Karpas-422 (cell line): ENCODE data around the gene C2CD4C. TPM values are rescaled to one million over a fixed set of nuclear protein-coding genes. Genes with fewer than 3 reads are reported as not detected.

Source experiments
- DNase-seq: peaks from one replicate; pipeline ENCODE4 v3.0.0-alpha.2; 2015
- H2AFZ ChIP-seq: fragments of 200-600 bp; sonication (generic); 2 replicates; pipeline ENCODE4 v1.6.1; 2014; ENCODE audit warnings: antibody characterized with exemption, low read length, mixed read lengths
- H3K27ac ChIP-seq: fragments of 200-600 bp; sonication (generic); 2 replicates; pipeline ENCODE4 v1.5.1; 2014; ENCODE audit warnings: mild to moderate bottlenecking, low read length, moderate library complexity
- H3K27me3 ChIP-seq: fragments of 200-600 bp; sonication (generic); 2 replicates; pipeline ENCODE4 v1.6.1; 2014; ENCODE audit warnings: low read length, mixed read lengths
- H3K36me3 ChIP-seq: fragments of 200-600 bp; sonication (generic); 2 replicates; pipeline ENCODE4 v1.6.1; 2014; ENCODE audit warnings: low read length, mixed read lengths; ENCODE audit not compliant: insufficient read depth
- H3K4me1 ChIP-seq: fragments of 200-600 bp; sonication (generic); 2 replicates; pipeline ENCODE4 v1.6.1; 2014; ENCODE audit warnings: mild to moderate bottlenecking, low read length, mixed read lengths
- H3K4me2 ChIP-seq: fragments of 200-600 bp; sonication (generic); 2 replicates; pipeline ENCODE4 v1.6.1; 2014; ENCODE audit warnings: low read length, low read depth, mild to moderate bottlenecking; ENCODE audit not compliant: poor library complexity, severe bottlenecking
- H3K4me3 ChIP-seq: fragments of 200-600 bp; sonication (generic); 2 replicates; pipeline ENCODE4 v1.5.1; 2014; ENCODE audit warnings: mild to moderate bottlenecking, antibody characterized with exemption, low read length, mixed read lengths
- H3K79me2 ChIP-seq: fragments of 200-600 bp; sonication (generic); 2 replicates; pipeline ENCODE4 v1.6.1; 2014; ENCODE audit warnings: mild to moderate bottlenecking, low read length, mixed read lengths
- H3K9ac ChIP-seq: fragments of 200-600 bp; sonication (generic); 2 replicates; pipeline ENCODE4 v1.6.0; 2014; ENCODE audit warnings: low read length
- H3K9me2 ChIP-seq: fragments of 200-600 bp; sonication (generic), shearing (Covaris generic); replicated peaks from 2 replicates; pipeline ENCODE4 v1.6.0; 2014; ENCODE audit warnings: mild to moderate bottlenecking, low read length, moderate library complexity; ENCODE audit not compliant: insufficient read depth
- H3K9me3 ChIP-seq: fragments of 300-700, 200-600 bp; sonication (generic); 2 replicates; pipeline ENCODE4 v1.6.1; 2014; ENCODE audit warnings: low read length, mixed read lengths
- H4K20me1 ChIP-seq: fragments of 200-600 bp; sonication (generic); 2 replicates; pipeline ENCODE4 v1.6.1; 2014; ENCODE audit warnings: mild to moderate bottlenecking, antibody characterized with exemption, low read length, low read depth; ENCODE audit not compliant: insufficient read depth
- total RNA-seq: library from RNA; depleted of rRNA; stranded (reverse); fragments of >200 nt; shearing (Covaris generic); gene quantifications from 2 replicates; pipeline ENCODE4 v1.2.3, GENCODE V29; 2014; ENCODE audit warnings: low replicate concordance

Gene C2CD4C
- total RNA-seq, 1 experiment from 2014 or later: not detected

GRCh38 chr19:441213-441836 is 32.4 kb upstream of the C2CD4C start:
- Histone ChIP-seq H4K20me1 (no peaks in the 10 kb centered on the region), H3K4me1 (no peaks in the 10 kb centered on the region), H3K9me2 (no peaks in the 10 kb centered on the region), H3K4me3 (no peak overlapping the region), H3K36me3 (no peaks in the 10 kb centered on the region), H3K27me3 (no peaks in the 10 kb centered on the region), H3K4me2 (no peak overlapping the region), H3K79me2 (no peaks in the 10 kb centered on the region), H3K27ac (no peak overlapping the region), H3K9me3 (no peaks in the 10 kb centered on the region), H2AFZ (no peak overlapping the region), H3K9ac (no peak overlapping the region)
- no peak for DNase-seq

DNA sequence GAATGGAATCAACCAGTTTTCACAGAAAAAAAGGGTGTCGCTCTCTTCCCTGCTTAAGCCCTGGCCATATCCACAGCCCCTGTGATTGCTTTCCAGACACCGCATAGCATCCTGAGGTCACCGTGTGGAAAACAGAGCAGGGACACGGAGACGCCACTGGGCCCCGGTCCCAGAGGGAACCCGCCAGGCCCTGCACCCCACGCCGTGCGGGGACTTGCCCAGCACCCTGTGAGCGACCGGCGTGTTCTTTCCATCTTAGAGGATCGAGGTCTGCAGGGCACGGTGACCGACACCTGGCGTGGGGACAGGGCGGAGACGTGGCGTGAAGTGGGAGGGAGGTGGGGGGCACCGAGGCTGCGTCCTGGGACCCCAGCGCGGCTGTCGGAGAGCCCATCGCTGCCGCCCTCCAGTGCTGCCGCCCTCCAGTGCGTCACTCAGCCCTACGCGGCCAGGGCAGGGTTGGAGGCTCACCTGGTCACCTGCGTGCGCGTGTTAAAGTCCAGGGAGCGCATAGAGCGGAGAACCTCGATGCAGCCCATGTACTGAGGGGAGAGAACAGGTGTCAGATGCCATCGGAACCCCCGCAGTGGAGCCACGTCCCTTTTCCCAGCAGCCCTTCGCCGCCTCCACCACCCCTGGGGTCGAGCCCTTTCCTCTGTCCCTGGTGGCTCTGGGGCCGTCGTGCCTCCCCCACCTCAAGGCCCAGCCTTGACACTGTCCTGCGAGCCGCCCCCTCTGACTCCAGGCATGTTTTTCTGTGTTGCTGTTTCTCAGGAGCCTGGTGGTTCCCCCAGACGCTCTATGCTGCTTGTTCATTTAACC is 31.7 kb upstream of the C2CD4C start:
- Histone ChIP-seq H3K4me3 (no peak overlapping the region), H3K4me2 (no peak overlapping the region), H2AFZ (no peak overlapping the region), H3K79me2 (no peaks in the 10 kb centered on the region), H3K36me3 (no peaks in the 10 kb centered on the region), H3K27ac (no peak overlapping the region), H3K9me2 (no peaks in the 10 kb centered on the region), H4K20me1 (no peaks in the 10 kb centered on the region), H3K9me3 (no peaks in the 10 kb centered on the region), H3K27me3 (no peaks in the 10 kb centered on the region), H3K4me1 (no peaks in the 10 kb centered on the region), H3K9ac (no peak overlapping the region)
- DNase-seq: no peak

- Histone ChIP-seq H3K4me1 (no peaks in the 10 kb centered on the region), H3K27ac (no peak overlapping the region), H3K79me2 (no peaks in the 10 kb centered on the region), H4K20me1 (no peaks in the 10 kb centered on the region), H3K4me2 (no peak overlapping the region), H3K4me3 (no peak overlapping the region), H3K9ac (no peak overlapping the region), H3K36me3 (no peaks in the 10 kb centered on the region), H3K27me3 (no peaks in the 10 kb centered on the region), H3K9me3 (no peaks in the 10 kb centered on the region), H2AFZ (no peak overlapping the region), H3K9me2 (no peaks in the 10 kb centered on the region)
- no peak for DNase-seq
Observed at GRCh38 chr19:439167-439900, 30.4 kb upstream of the C2CD4C start.

- H3K9me2 ChIP-seq: no peaks in the 10 kb centered on the region
- no peak for DNase-seq
- no peak overlapping the region for H3K4me2 ChIP-seq
- H4K20me1 ChIP-seq: no peaks in the 10 kb centered on the region
- H3K36me3 ChIP-seq: no peaks in the 10 kb centered on the region
- no peak overlapping the region for H2AFZ ChIP-seq
- no peaks in the 10 kb centered on the region for H3K27me3 ChIP-seq
- no peak overlapping the region for H3K4me3 ChIP-seq
- H3K79me2 ChIP-seq: no peaks in the 10 kb centered on the region
- no peak overlapping the region for H3K27ac ChIP-seq
- H3K4me1 ChIP-seq: no peaks in the 10 kb centered on the region
- no peak overlapping the region for H3K9ac ChIP-seq
- H3K9me3 ChIP-seq: no peaks in the 10 kb centered on the region
Observed at GRCh38 chr19:438416-438958, 29.5 kb upstream of the C2CD4C start.

GRCh38 chr19:437041-437440 is 28.1 kb upstream of the C2CD4C start:
- Histone ChIP-seq H3K9ac (no peak overlapping the region), H2AFZ (no peak overlapping the region), H3K4me3 (no peak overlapping the region), H3K9me3 (no peaks in the 10 kb centered on the region), H3K27me3 (no peaks in the 10 kb centered on the region), H3K27ac (no peak overlapping the region), H3K79me2 (no peaks in the 10 kb centered on the region), H3K4me1 (no peaks in the 10 kb centered on the region), H4K20me1 (no peaks in the 10 kb centered on the region), H3K36me3 (no peaks in the 10 kb centered on the region), H3K4me2 (no peak overlapping the region), H3K9me2 (no peaks in the 10 kb centered on the region)
- DNase-seq: no peak

GRCh38 chr19:436413-436950 is 27.5 kb upstream of the C2CD4C start:
- Histone ChIP-seq H3K9ac (no peak overlapping the region), H3K36me3 (no peaks in the 10 kb centered on the region), H3K27me3 (no peaks in the 10 kb centered on the region), H3K4me3 (no peak overlapping the region), H2AFZ (no peak overlapping the region), H4K20me1 (no peaks in the 10 kb centered on the region), H3K4me1 (no peaks in the 10 kb centered on the region), H3K9me2 (no peaks in the 10 kb centered on the region), H3K79me2 (no peaks in the 10 kb centered on the region), H3K27ac (no peak overlapping the region), H3K4me2 (no peak overlapping the region), H3K9me3 (no peaks in the 10 kb centered on the region)
- no peak for DNase-seq

GRCh38 chr19:435707-436412 is 26.9 kb upstream of the C2CD4C start:
- Histone ChIP-seq H4K20me1 (no peaks in the 10 kb centered on the region), H3K27me3 (no peaks in the 10 kb centered on the region), H3K27ac (no peak overlapping the region), H3K9me2 (no peaks in the 10 kb centered on the region), H3K4me1 (no peaks in the 10 kb centered on the region), H3K79me2 (no peaks in the 10 kb centered on the region), H3K4me2 (no peak overlapping the region), H3K9ac (no peak overlapping the region), H2AFZ (no peak overlapping the region), H3K9me3 (no peaks in the 10 kb centered on the region; the same call in 1 of the 2 replicates), H3K36me3 (no peaks in the 10 kb centered on the region), H3K4me3 (no peak overlapping the region)
- no peak for DNase-seq
